Bronchus fibroblast of lung (primary cell): ENCODE measurements around the gene ZNF831. TPM values are rescaled to one million over a fixed set of nuclear protein-coding genes. Genes with fewer than 3 reads are reported as not detected.

Experiments
- total RNA-seq: library from RNA; depleted of rRNA; stranded (reverse); fragments of >200 nt; gene quantifications from 2 replicates; pipeline ENCODE4 v1.2.3, GENCODE V29; 2015

ZNF831 gene
- not detected in 2 replicates for total RNA-seq

GRCh38 chr20:59163631-59164530, at the start of gene ZNF831:
ZNF831 (plus strand) TSS chr20:59163821; CDS start chr20:59191020, 27,199 bp downstream.

GRCh38 chr20:59300333-59301081, 136.9 kb downstream of the ZNF831 start, which contains the start of gene EDN3:
EDN3 (plus strand) TSS chr20:59300611; CDS start chr20:59300813, 202 bp downstream.

Other genes starting within 250 kb of the ZNF831 start
- gene NELFCD, start 182.6 kb upstream of the ZNF831 start, total RNA-seq, result 55.1 and 56.3 TPM in 2 replicates
- 52.8 and 58.0 TPM in 2 replicates for gene CTSZ, start 156.6 kb upstream of the ZNF831 start, total RNA-seq
- gene TUBB1, start 144.4 kb upstream of the ZNF831 start, total RNA-seq, result not detected in 2 replicates
- gene ATP5F1E, start 131.5 kb upstream of the ZNF831 start, total RNA-seq, result 16.2 and 16.8 TPM in 2 replicates
- gene PRELID3B, start 121.0 kb upstream of the ZNF831 start, total RNA-seq, result 36.1 and 43.0 TPM in 2 replicates
- not detected in 2 replicates for gene EDN3, start 136.8 kb downstream of the ZNF831 start, total RNA-seq